HL-60 (cell line): ENCODE results near the gene BIRC6.

Experiments
- POLR2AphosphoS5 ChIP-seq: IDR thresholded peaks from 2 replicates; pipeline ENCODE4 v1.6.1; 2012; ENCODE audit warnings: low read depth
- TF ChIP-seq, protein P1 (sequence below): IDR thresholded peaks from one replicate; pipeline ENCODE4 v1.5.1; 2011; ENCODE audit warnings: low read length, control low read depth, inconsistent platforms; ENCODE audit not compliant: insufficient read depth

- TF ChIP-seq POLR2AphosphoS5: no peak
- TF ChIP-seq, protein P1, sequence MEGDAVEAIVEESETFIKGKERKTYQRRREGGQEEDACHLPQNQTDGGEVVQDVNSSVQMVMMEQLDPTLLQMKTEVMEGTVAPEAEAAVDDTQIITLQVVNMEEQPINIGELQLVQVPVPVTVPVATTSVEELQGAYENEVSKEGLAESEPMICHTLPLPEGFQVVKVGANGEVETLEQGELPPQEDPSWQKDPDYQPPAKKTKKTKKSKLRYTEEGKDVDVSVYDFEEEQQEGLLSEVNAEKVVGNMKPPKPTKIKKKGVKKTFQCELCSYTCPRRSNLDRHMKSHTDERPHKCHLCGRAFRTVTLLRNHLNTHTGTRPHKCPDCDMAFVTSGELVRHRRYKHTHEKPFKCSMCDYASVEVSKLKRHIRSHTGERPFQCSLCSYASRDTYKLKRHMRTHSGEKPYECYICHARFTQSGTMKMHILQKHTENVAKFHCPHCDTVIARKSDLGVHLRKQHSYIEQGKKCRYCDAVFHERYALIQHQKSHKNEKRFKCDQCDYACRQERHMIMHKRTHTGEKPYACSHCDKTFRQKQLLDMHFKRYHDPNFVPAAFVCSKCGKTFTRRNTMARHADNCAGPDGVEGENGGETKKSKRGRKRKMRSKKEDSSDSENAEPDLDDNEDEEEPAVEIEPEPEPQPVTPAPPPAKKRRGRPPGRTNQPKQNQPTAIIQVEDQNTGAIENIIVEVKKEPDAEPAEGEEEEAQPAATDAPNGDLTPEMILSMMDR: no peak
Measured at GRCh38 chr2:32363597-32363996, 6.8 kb downstream of the BIRC6 start.
